HCT116 (cell line): Measurements from ENCODE around the gene MUC5B.

Experiments used
- CEBPB ChIP-seq: IDR thresholded peaks from 2 replicates; pipeline ENCODE4 v1.6.1; 2012; ENCODE audit warnings: low read depth
- CTCF ChIP-seq, 3 experiments: fragments of 200-600 bp in 1 of 3; sonication (generic) in 1 of 3; IDR thresholded peaks in 2 of 3; conservative IDR thresholded peaks in 1 of 3; 2 replicates each; pipeline ENCODE4 v1.5.1; 2012 to 2017; ENCODE audit warnings: low read depth in 2 of 3, low read length in 2 of 3, antibody characterized with exemption in 1 of 3, borderline replicate concordance in 1 of 3, control low read depth in 1 of 3, mild to moderate bottlenecking in 1 of 3, mixed read lengths in 1 of 3, mixed run types in 1 of 3, moderate library complexity in 1 of 3; ENCODE audit not compliant: insufficient read depth in 1 of 3
- POLR2A ChIP-seq: IDR thresholded peaks from 2 replicates; pipeline ENCODE4 v1.7.0; 2011; ENCODE audit warnings: borderline replicate concordance; ENCODE audit not compliant: insufficient read depth, insufficient read length; ENCODE audit errors: extremely low read depth

GRCh38 chr11:1258401-1259075 lies 35.7 kb downstream of the MUC5B start:
- TF ChIP-seq CTCF (IDR thresholded peaks at IDR 0.05 in 2 of 3, conservative IDR thresholded peaks at IDR 0.05 in 1 of 3; ENCODE audit: borderline replicate concordance in 1 of 3, insufficient read depth in 1 of 3, low read depth in 2 of 3, low read length in 2 of 3) (no peak), POLR2A (no peak), CEBPB (no peak)
